Activated naive CD8-positive, alpha-beta T cell (primary cell): ENCODE measurements around the gene NHLH2.
A peak's percentile ranks its signal among the peaks of the same experiment; 100 is the strongest.

Experiments used
- H3K27ac Mint-ChIP-seq: one replicate; pipeline ENCODE4 v1.8.0; 2021; ENCODE audit warnings: mixed read lengths
- H3K27me3 Mint-ChIP-seq: one replicate; pipeline ENCODE4 v1.8.0; 2021; ENCODE audit warnings: mixed read lengths
- H3K36me3 Mint-ChIP-seq: one replicate; pipeline ENCODE4 v1.8.0; 2021; ENCODE audit warnings: mixed read lengths
- H3K4me1 Mint-ChIP-seq: one replicate; pipeline ENCODE4 v1.8.0; 2021; ENCODE audit warnings: low read depth, mixed read lengths
- H3K4me3 Mint-ChIP-seq: one replicate; pipeline ENCODE4 v1.8.0; 2021; ENCODE audit warnings: mild to moderate bottlenecking, mixed read lengths
- H3K9me3 Mint-ChIP-seq: one replicate; pipeline ENCODE4 v1.8.0; 2021; ENCODE audit warnings: low read depth, mixed read lengths

NHLH2 gene

GRCh38 chr1:115840605-115841460 lies at the start of gene NHLH2:
NHLH2 (minus strand) TSS chr1:115841126; CDS start chr1:115838372, 2,754 bp downstream.
- H3K27ac Mint-ChIP-seq, result no peak within 1 kb of the TSS
- peaks cover 7% of the 10 kb centered on the region for H3K9me3 Mint-ChIP-seq
- H3K4me1 Mint-ChIP-seq, result peaks cover 10% of the 10 kb centered on the region
- no peaks in the 10 kb centered on the region for H3K36me3 Mint-ChIP-seq
- peak within 1 kb of the TSS; percentile 46 for H3K4me3 Mint-ChIP-seq
- H3K27me3 Mint-ChIP-seq, result peaks cover 44% of the 10 kb centered on the region

DNA sequence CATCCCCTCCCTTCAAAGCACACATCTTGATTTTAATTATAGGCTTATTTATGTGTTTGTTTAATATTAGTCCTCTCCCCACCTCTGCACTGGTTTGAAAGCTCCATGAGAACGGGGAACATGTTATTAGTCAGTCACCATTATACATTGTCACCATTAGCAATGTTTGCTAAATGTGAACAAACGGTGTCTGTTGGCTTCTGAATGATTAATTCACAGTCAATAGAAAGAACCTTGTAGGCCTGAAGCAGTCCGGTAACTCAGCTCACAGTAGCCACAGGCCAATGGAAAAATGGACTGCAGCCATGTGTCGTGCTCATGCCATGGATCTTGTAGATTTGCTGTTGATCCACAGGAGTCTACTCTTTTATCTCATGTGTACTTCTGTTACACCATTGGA lies 49.7 kb upstream of the NHLH2 start:
- no peaks in the 10 kb centered on the region for H3K27me3 Mint-ChIP-seq
- H3K36me3 Mint-ChIP-seq, result no peaks in the 10 kb centered on the region
- H3K4me1 Mint-ChIP-seq, result no peaks in the 10 kb centered on the region
- H3K9me3 Mint-ChIP-seq, result no peaks in the 10 kb centered on the region
- H3K27ac Mint-ChIP-seq, result no peak overlapping the region
- H3K4me3 Mint-ChIP-seq, result no peak overlapping the region

- Mint-ChIP-seq H3K36me3 (no peaks in the 10 kb centered on the region), H3K27ac (no peak overlapping the region), H3K4me1 (no peaks in the 10 kb centered on the region), H3K27me3 (no peaks in the 10 kb centered on the region), H3K4me3 (no peak overlapping the region), H3K9me3 (no peaks in the 10 kb centered on the region)
These were observed 48.0 kb upstream of the NHLH2 start for GRCh38 chr1:115888976-115889375.

- H3K9me3 Mint-ChIP-seq, result no peaks in the 10 kb centered on the region
- H3K27me3 Mint-ChIP-seq, result peaks cover 9% of the 10 kb centered on the region
- no peak overlapping the region for H3K27ac Mint-ChIP-seq
- H3K4me1 Mint-ChIP-seq, result no peaks in the 10 kb centered on the region
- no peak overlapping the region for H3K4me3 Mint-ChIP-seq
- H3K36me3 Mint-ChIP-seq, result no peaks in the 10 kb centered on the region
These were observed 42.3 kb upstream of the NHLH2 start for GRCh38 chr1:115882913-115883902.

GRCh38 chr1:115880981-115881672 lies 40.2 kb upstream of the NHLH2 start:
- H3K36me3 Mint-ChIP-seq, result no peaks in the 10 kb centered on the region
- no peaks in the 10 kb centered on the region for H3K9me3 Mint-ChIP-seq
- no peak overlapping the region for H3K27ac Mint-ChIP-seq
- H3K27me3 Mint-ChIP-seq, result peaks cover 16% of the 10 kb centered on the region
- H3K4me3 Mint-ChIP-seq, result no peak overlapping the region
- no peaks in the 10 kb centered on the region for H3K4me1 Mint-ChIP-seq

DNA sequence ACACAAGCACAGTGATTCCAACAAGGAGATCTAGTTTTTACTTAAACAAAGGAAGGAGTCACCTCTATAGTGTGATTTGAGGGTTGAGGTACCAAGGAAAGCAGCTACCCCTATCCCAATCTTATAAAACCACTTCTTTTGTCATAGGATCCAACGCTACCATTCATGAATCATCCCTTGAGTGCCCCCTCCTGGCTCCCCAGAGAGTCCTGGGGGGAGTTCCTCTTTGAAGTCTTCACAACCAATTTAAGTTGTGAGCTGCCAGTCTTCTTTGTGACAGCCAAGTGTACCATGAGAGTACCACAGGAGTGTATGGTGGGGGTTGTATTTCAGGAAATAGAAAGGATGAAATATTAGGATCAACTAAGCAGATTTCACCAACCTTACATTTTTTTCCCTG lies 39.1 kb upstream of the NHLH2 start:
- no peak overlapping the region for H3K4me3 Mint-ChIP-seq

DNA sequence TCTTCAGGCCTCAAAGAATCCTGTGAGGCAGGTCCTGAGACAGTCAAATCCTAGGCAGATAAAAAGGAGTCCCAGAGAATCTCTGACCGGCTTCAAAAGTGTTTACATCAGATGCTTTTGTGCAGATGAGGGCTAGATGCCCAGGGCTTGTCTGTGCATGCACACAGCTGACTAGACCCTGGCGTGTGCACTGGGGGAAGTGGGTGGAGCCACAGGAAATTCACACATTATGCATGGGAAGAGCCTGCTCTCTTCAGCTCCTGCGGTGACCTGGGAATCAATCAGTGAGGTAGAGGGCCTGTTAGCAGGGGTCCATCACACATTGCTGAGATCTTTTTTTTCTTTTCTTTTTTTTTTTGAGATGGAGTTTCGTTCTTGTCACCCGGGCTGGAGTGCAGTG lies 36.6 kb upstream of the NHLH2 start:
- H3K9me3 Mint-ChIP-seq, result no peaks in the 10 kb centered on the region
- no peak overlapping the region for H3K27ac Mint-ChIP-seq
- H3K4me3 Mint-ChIP-seq, result no peak overlapping the region
- no peaks in the 10 kb centered on the region for H3K36me3 Mint-ChIP-seq
- peaks cover 21% of the 10 kb centered on the region for H3K27me3 Mint-ChIP-seq
- no peaks in the 10 kb centered on the region for H3K4me1 Mint-ChIP-seq

More for the DNA sequence above, 39.1 kb upstream of the NHLH2 start:
- H3K4me1 Mint-ChIP-seq, result no peaks in the 10 kb centered on the region
- peaks cover 17% of the 10 kb centered on the region for H3K27me3 Mint-ChIP-seq
- no peaks in the 10 kb centered on the region for H3K9me3 Mint-ChIP-seq
- no peak overlapping the region for H3K27ac Mint-ChIP-seq
- no peaks in the 10 kb centered on the region for H3K36me3 Mint-ChIP-seq

DNA sequence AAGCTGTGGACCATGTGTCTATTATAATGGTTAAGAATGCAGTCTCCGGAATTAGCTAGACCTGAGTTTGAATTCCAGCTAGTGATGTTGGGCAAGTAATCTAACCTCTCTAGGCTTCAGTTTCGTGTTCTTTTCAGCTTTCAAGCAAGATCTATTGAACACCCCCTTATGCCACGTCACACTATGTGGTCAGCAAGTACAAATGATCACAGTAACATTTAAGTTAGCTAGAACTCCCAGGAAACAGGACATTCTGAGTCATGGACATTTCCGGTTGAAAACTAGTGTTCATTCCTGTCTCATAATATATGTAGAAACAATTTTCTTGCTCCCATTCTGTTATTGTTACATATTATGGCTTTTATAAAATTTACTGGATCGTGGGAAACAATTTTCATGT lies 34.0 kb upstream of the NHLH2 start:
- Mint-ChIP-seq H3K4me1 (no peaks in the 10 kb centered on the region), H3K36me3 (no peaks in the 10 kb centered on the region), H3K27me3 (peaks cover 24% of the 10 kb centered on the region), H3K27ac (no peak overlapping the region), H3K4me3 (no peak overlapping the region), H3K9me3 (no peaks in the 10 kb centered on the region)

DNA sequence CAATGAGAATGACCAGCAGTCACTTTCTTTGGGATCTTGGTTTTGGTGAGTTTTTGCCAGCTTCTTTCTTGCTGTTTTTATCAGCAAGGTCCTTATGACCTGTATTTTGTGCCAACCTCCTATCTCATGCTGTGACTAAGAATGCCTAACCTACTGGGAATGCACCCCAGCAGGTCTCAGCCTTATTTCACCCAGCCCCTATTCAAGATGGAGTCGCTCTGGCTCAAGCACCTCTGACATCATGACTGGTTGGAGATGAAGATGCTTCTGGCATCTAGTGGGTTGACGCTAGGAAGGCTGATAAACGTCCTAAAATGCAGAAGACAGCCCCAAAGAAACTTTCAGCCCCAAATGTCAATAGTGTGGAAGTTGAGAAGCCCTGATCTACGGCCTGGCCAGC lies 33.6 kb upstream of the NHLH2 start:
- no peaks in the 10 kb centered on the region for H3K4me1 Mint-ChIP-seq
- no peaks in the 10 kb centered on the region for H3K9me3 Mint-ChIP-seq
- no peaks in the 10 kb centered on the region for H3K36me3 Mint-ChIP-seq
- H3K4me3 Mint-ChIP-seq, result no peak overlapping the region
- peaks cover 24% of the 10 kb centered on the region for H3K27me3 Mint-ChIP-seq
- H3K27ac Mint-ChIP-seq, result no peak overlapping the region

DNA sequence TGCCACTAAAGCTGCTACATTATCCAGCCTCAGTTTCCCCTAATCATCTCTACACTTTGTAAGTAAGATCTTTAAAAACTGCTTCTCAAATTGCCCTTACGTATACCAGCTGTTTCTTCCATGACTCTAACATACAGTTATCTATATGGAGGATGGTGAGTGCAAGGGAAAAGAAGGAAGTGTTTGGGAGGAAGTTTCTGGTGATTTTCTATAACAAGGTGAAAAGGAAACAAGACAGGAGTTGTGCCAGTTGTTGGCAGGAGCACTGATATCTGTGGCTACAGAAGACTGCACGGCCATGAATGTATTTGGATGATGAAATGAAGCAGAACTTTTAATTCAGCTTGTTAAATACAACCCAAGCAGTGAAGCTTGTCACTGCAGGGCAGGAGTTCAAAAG lies 32.3 kb upstream of the NHLH2 start:
- Mint-ChIP-seq H3K36me3 (no peaks in the 10 kb centered on the region), H3K27me3 (peaks cover 23% of the 10 kb centered on the region), H3K4me1 (no peaks in the 10 kb centered on the region), H3K9me3 (no peaks in the 10 kb centered on the region), H3K4me3 (no peak overlapping the region), H3K27ac (no peak overlapping the region)

DNA sequence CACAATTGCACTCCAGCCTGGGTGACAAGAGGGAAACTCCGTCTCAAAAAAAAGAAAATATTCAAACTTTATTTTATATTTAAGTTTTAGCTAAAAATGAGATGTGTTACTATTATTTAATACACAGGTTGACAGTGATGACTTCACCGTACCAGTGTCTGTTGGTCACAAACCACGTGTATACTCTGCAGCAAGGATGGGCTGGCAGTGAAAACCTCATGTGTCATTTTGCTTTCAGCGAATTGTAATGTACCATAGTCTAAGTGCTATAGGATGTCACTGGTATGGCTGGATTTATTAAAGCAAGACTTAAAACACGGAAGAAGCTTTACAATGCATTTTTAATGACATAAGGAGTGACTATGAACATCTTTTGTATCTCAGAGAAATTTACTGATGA lies 28.1 kb upstream of the NHLH2 start:
- H3K27ac Mint-ChIP-seq, result no peak overlapping the region
- H3K36me3 Mint-ChIP-seq, result no peaks in the 10 kb centered on the region
- H3K9me3 Mint-ChIP-seq, result no peaks in the 10 kb centered on the region
- H3K4me3 Mint-ChIP-seq, result no peak overlapping the region
- peaks cover 15% of the 10 kb centered on the region for H3K27me3 Mint-ChIP-seq
- H3K4me1 Mint-ChIP-seq, result no peaks in the 10 kb centered on the region

DNA sequence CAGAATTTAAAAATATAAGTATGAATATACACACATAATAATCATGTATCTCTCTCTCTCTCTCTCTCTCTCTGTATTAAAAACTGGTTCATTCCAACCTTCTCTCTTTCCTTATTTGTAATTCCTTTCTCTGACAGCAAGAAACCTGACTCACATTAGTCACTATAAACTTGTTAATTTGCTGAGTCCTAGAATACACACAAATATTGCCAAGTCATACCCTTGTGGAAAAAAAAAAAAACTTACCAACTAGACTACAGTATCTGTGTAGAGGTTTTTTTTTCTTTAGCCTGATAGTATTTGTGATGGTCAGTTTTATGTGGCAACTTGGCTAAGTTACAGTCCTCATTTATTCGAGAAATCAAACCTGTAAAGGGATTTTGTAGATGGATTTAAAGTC lies 26.3 kb upstream of the NHLH2 start:
- H3K4me3 Mint-ChIP-seq, result no peak overlapping the region
- no peaks in the 10 kb centered on the region for H3K36me3 Mint-ChIP-seq
- H3K27ac Mint-ChIP-seq, result no peak overlapping the region
- peaks cover 14% of the 10 kb centered on the region for H3K27me3 Mint-ChIP-seq
- no peaks in the 10 kb centered on the region for H3K4me1 Mint-ChIP-seq
- no peaks in the 10 kb centered on the region for H3K9me3 Mint-ChIP-seq

DNA sequence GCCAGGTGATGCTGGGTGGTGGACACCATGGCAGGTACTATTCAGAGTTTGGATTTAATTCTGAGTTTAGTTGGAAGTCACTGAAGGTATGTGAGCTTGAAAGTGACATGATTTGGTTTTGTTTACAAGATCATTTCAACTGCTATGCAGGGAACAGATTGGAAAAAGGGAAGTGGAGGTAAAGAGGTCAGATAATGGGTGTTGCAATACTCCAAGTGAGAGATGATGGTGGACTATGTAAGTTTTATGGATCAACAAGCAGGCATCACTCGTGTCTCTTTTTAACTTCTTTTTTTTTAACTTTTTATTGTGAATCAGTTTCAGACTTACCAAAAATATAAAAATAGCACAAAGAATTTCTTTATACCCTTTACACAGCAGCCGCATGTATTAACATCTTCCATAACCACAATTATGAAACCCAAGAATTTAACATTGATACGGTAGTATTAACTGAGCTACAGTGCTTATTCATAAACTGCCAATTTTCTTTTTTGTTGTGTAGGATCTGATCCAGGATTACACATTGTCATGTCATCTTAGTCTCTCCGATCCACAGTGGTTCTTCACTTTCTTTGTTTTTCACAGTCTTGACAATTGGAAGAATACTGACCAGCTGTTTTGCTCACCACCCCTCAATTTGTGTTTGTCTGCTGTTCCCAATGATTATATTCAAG lies 24.9 kb upstream of the NHLH2 start:
- Mint-ChIP-seq H3K27me3 (peaks cover 13% of the 10 kb centered on the region), H3K36me3 (no peaks in the 10 kb centered on the region), H3K9me3 (no peaks in the 10 kb centered on the region), H3K4me3 (no peak overlapping the region), H3K27ac (no peak overlapping the region), H3K4me1 (no peaks in the 10 kb centered on the region)

GRCh38 chr1:115862403-115862802 lies 21.5 kb upstream of the NHLH2 start:
- no peaks in the 10 kb centered on the region for H3K36me3 Mint-ChIP-seq
- H3K27me3 Mint-ChIP-seq, result peaks cover 22% of the 10 kb centered on the region
- no peak overlapping the region for H3K4me3 Mint-ChIP-seq
- H3K4me1 Mint-ChIP-seq, result no peaks in the 10 kb centered on the region
- H3K27ac Mint-ChIP-seq, result no peak overlapping the region
- H3K9me3 Mint-ChIP-seq, result no peaks in the 10 kb centered on the region
